ENCODE results near the gene TSEN15.

DNA sequence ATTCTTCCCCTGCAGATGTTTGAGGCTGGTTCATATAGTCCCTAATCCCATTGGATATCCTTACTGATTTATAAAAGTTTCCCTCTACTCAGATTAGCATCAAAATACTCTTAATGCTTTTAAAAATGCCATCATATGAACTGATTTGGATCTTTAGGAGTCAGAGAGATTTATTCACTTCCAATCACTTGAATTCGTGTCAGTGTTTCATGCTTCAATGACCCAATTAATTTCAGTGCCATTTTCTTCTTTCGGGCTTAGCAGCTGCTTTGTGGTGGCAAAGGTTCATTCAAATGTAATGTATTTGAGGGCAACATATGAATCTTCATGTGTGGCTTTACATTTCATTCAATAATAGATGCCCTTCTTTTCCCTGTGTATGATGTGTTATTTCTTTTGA, 2.2 kb upstream of the TSEN15 start:
- TF ChIP-seq, protein P1, sequence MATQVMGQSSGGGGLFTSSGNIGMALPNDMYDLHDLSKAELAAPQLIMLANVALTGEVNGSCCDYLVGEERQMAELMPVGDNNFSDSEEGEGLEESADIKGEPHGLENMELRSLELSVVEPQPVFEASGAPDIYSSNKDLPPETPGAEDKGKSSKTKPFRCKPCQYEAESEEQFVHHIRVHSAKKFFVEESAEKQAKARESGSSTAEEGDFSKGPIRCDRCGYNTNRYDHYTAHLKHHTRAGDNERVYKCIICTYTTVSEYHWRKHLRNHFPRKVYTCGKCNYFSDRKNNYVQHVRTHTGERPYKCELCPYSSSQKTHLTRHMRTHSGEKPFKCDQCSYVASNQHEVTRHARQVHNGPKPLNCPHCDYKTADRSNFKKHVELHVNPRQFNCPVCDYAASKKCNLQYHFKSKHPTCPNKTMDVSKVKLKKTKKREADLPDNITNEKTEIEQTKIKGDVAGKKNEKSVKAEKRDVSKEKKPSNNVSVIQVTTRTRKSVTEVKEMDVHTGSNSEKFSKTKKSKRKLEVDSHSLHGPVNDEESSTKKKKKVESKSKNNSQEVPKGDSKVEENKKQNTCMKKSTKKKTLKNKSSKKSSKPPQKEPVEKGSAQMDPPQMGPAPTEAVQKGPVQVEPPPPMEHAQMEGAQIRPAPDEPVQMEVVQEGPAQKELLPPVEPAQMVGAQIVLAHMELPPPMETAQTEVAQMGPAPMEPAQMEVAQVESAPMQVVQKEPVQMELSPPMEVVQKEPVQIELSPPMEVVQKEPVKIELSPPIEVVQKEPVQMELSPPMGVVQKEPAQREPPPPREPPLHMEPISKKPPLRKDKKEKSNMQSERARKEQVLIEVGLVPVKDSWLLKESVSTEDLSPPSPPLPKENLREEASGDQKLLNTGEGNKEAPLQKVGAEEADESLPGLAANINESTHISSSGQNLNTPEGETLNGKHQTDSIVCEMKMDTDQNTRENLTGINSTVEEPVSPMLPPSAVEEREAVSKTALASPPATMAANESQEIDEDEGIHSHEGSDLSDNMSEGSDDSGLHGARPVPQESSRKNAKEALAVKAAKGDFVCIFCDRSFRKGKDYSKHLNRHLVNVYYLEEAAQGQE (IDR thresholded peaks at IDR 0.05; ENCODE audit: low read depth, low read length) = no peak
- TF ChIP-seq RFX5 (IDR thresholded peaks at IDR 0.05; ENCODE audit: low read depth, low read length) (no peak), STAT3 (IDR thresholded peaks at IDR 0.05; ENCODE audit: low read depth, low read length) (no peak), CTCF (IDR thresholded peaks at IDR 0.05 in 2 of 3, conservative IDR thresholded peaks at IDR 0.05 in 1 of 3; ENCODE audit: control insufficient read depth in 2 of 3, extremely low read depth in 1 of 3, insufficient read depth in 1 of 3, low read depth in 3 of 3, low read length in 3 of 3) (no peak), EZH2 (IDR thresholded peaks at IDR 0.05; ENCODE audit: borderline replicate concordance, control insufficient read depth, low read depth, low read length) (no peak), TARDBP (IDR thresholded peaks at IDR 0.05; ENCODE audit: borderline replicate concordance) (no peak)
